GM19043 (cell line): ENCODE measurements around the gene CDA.

ENCODE experiments used
- ATAC-seq: cut with Tn5 transposase; IDR thresholded peaks from one replicate; pipeline ENCODE4 v1.9.1; 2021; ENCODE audit warnings: low read depth; ENCODE audit not compliant: unreplicated experiment

CDA gene

DNA sequence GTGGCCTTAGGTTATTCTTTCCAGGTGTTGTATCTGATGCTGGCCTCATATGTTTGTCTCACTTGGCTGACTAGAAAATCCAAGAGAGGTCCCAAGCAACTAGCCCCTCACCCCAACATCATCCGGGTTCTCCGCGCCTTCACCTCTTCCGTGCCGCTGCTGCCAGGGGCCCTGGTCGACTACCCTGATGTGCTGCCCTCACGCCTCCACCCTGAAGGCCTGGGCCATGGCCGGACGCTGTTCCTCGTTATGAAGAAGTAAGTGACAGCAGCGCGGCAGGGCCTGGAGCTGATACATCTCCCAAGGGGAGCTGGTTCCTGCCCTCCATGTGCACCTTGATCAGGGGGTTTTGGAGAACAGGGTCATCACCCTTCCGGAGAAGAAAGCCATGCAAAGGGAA lies 55.5 kb downstream of the CDA start:
- ATAC-seq: no peak

DNA sequence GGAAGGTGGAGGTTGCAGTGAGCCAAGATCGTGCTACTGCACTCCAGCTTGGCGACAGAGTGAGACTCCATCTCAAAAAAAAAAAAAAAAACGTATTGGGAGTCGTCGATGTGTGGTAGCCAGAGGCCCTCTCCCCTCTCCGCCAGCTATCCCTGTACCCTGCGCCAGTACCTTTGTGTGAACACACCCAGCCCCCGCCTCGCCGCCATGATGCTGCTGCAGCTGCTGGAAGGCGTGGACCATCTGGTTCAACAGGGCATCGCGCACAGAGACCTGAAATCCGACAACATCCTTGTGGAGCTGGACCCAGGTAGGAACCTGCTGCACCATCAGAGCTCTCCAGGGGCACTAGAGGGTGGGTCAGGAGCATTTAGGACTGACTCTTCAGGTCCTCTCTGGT lies 56.5 kb downstream of the CDA start:
- ATAC-seq: no peak

GRCh38 chr1:20648438-20648837 lies 59.5 kb downstream of the CDA start:
- no peak for ATAC-seq

DNA sequence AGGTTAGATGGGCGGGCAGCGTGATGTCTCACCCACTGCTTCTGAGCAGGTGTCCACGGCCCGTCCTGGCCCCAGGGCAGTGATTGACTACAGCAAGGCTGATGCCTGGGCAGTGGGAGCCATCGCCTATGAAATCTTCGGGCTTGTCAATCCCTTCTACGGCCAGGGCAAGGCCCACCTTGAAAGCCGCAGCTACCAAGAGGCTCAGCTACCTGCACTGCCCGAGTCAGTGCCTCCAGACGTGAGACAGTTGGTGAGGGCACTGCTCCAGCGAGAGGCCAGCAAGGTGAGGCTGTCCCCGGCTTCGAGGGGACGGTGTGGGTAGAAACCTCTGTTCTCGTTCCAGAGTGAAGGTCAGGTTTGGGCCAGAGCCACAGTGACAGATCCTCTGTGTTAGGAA lies 60.0 kb downstream of the CDA start:
- ATAC-seq: no peak

DNA sequence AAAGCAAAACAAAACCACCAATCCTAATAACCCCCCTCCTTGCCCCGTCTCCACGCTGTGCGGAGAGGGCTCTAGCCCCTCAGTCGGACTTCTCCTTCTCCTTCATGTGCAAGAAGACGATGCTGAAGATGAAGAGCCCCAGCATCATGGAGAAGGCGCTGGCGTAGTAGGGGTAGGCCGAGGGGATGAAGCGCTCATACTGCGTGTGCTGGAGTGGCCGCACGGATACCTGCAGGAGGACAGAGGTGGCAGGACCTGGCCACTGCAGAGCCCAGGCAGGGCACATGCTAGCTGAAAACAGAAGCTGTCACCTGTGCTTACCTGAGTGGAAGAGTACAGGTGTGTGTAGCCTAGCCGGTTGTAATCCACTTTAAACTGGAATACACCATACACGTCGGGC lies 63.4 kb downstream of the CDA start:
- ATAC-seq: no peak

DNA sequence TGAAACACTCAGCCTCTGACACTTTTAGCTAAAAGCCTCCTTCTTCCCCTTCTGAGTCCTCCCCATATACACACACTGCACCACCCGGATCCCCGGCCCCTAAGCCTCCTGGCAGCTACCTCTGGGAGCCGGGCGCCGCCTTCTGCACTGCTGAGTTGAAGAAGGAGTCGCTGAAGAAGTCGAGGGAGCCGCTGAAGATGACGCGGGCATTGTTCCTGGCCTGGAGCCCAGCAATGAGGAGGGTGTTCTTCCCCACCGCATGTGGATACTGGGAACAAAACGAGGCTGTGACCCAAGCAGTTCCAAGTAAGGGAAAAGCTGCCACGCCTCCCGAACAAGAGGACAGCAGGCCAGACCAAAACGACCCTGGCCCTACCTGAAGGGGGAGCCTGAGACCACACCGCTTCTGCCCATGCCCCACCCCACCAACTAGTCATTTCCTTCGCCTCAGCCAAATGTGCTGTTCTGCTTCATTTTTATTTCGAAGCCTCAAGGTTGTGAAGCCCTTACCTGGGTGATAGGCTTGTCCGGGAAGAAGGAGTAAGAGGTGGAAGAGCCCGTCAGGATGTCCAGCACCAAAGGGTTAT lies 65.3 kb downstream of the CDA start:
- no peak for ATAC-seq

- no peak for ATAC-seq
Observed at GRCh38 chr1:20657024-20657423, 68.1 kb downstream of the CDA start.

GRCh38 chr1:20658166-20658915 lies 69.4 kb downstream of the CDA start:
- no peak for ATAC-seq

- no peak for ATAC-seq
Observed at GRCh38 chr1:20660363-20660762, 71.5 kb downstream of the CDA start.

GRCh38 chr1:20660847-20661206 lies 71.9 kb downstream of the CDA start:
- no peak for ATAC-seq

GRCh38 chr1:20661207-20662109 lies 72.6 kb downstream of the CDA start, which contains the start of gene DDOST:
DDOST (minus strand) TSS chr1:20661369; CDS start chr1:20661350, 19 bp downstream.
- peak; percentile 95 for ATAC-seq

GRCh38 chr1:20662110-20662475 lies 73.2 kb downstream of the CDA start:
- no peak for ATAC-seq

GRCh38 chr1:20663365-20663764 lies 74.5 kb downstream of the CDA start:
- no peak for ATAC-seq

- ATAC-seq: no peak
Observed at GRCh38 chr1:20663969-20664715, 75.2 kb downstream of the CDA start.

DNA sequence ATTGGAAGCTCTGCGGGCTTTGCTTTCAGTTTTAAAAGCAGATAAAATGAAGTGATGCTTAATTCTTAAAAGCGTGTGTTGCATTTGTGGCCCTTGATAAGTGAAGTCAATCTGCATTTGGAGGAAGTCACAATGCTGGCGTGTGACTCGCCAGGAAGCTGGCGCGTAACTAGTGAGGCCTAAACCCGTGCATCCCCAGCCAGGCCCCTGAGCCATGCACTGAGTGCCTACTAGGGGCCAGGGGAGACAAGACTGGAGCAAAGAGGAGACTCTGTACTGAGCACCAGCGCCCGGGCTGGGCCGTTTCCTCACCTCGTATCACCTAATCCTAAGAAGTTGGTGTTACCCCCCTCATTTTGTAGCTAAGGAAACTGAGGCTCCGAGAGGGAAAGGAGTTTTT lies 76.8 kb downstream of the CDA start:
- ATAC-seq: no peak

DNA sequence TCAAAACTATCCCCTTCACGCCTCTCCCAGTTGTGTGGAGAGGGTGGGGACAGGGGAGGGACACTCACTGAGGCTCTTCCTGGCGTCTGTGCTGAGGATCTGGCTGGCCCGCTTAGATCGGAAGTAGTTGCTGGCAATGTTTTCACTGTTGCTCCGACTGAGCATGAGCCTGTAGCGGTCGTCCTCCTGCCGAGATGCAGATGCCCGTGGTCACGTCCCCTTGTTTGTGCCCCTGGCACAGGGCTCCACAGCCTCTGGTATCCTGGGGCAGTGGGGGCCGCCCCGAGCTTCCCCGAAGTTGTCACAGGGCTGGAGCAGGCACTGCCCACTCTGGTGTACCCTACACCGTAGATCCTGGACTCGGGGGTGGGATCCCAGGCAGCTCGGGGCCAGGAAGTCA lies 77.2 kb downstream of the CDA start:
- no peak for ATAC-seq

GRCh38 chr1:20666804-20667203 lies 77.9 kb downstream of the CDA start:
- no peak for ATAC-seq
